WTC11 (cell line): Measurements from ENCODE around the gene MCL1. TPM values are rescaled to one million over a fixed set of nuclear protein-coding genes. Genes with fewer than 3 reads are reported as not detected.

Source experiments
- ATAC-seq: fragments of 200-7000 bp; cut with Tn5 transposase; 2 replicates; pipeline ENCODE4 v1.10.0; 2021; ENCODE audit warnings: mild to moderate bottlenecking, moderate library complexity
- CTCF ChIA-PET: fragments of 300-600 bp; sonication (Branson Sonifier 250); formaldehyde crosslinking; loops from one replicate; lab custom pipeline; 2021; ENCODE audit warnings: antibody characterized with exemption; lab: Charles Lee
- POLR2A ChIA-PET: fragments of 350-600 bp; sonication (Branson Sonifier 250); formaldehyde crosslinking; loops from one replicate; lab custom pipeline; 2021; ENCODE audit warnings: antibody characterized with exemption; lab: Charles Lee
- DNase-seq: peaks from one replicate; pipeline ENCODE4 v3.0.0; 2021; ENCODE audit warnings: low spot score
- H3K27ac Mint-ChIP-seq: 2 replicates; pipeline ENCODE4 v1.8.0; 2021; ENCODE audit warnings: mixed read lengths
- H3K27me3 Mint-ChIP-seq: 2 replicates; pipeline ENCODE4 v1.8.0; 2021; ENCODE audit warnings: low read depth, mild to moderate bottlenecking, moderate library complexity, mixed read lengths
- H3K36me3 Mint-ChIP-seq: 2 replicates; pipeline ENCODE4 v1.8.0; 2021; ENCODE audit warnings: mixed read lengths
- H3K4me1 Mint-ChIP-seq: 2 replicates; pipeline ENCODE4 v1.8.0; 2022; ENCODE audit warnings: mixed read lengths
- H3K4me3 Mint-ChIP-seq: 2 replicates; pipeline ENCODE4 v1.8.0; 2021; ENCODE audit warnings: mild to moderate bottlenecking, moderate library complexity, mixed read lengths
- H3K9me3 Mint-ChIP-seq: 2 replicates; pipeline ENCODE4 v1.8.0; 2021; ENCODE audit warnings: mixed read lengths
- ATF2 ChIP-seq: sonication (generic); formaldehyde crosslinking; IDR thresholded peaks from 2 replicates; pipeline ENCODE4 v1.8.1; 2022; ENCODE audit warnings: low read depth, missing genetic modification reagents, borderline replicate concordance
- ELF4 ChIP-seq: sonication (generic); formaldehyde crosslinking; IDR thresholded peaks from 2 replicates; pipeline ENCODE4 v1.8.1; 2022; ENCODE audit warnings: low read depth, mild to moderate bottlenecking, moderate library complexity, missing genetic modification reagents
- ESRRA ChIP-seq: sonication (generic); formaldehyde crosslinking; IDR thresholded peaks from 2 replicates; pipeline ENCODE4 v1.8.1; 2022; ENCODE audit warnings: mild to moderate bottlenecking, missing genetic modification reagents, borderline replicate concordance
- NFATC4 ChIP-seq: fragments of 250-450 bp; sonication (Bioruptor Pico); IDR thresholded peaks from 2 replicates; pipeline ENCODE4 v1.9.0; 2021; ENCODE audit warnings: mild to moderate bottlenecking
- NFYB ChIP-seq: sonication (generic); formaldehyde crosslinking; conservative IDR thresholded peaks from 2 replicates; pipeline ENCODE4 v1.8.0; 2022; ENCODE audit warnings: low read depth, missing genetic modification reagents
- NR2C2 ChIP-seq: sonication (generic); formaldehyde crosslinking; IDR thresholded peaks from 2 replicates; pipeline ENCODE4 v1.8.0; 2022; ENCODE audit warnings: mild to moderate bottlenecking, missing genetic modification reagents
- USF1 ChIP-seq: sonication (generic); formaldehyde crosslinking; IDR thresholded peaks from 2 replicates; pipeline ENCODE4 v1.8.0; 2022; ENCODE audit warnings: mild to moderate bottlenecking, missing genetic modification reagents
- ZNF317 ChIP-seq: sonication (generic); formaldehyde crosslinking; IDR thresholded peaks from 2 replicates; pipeline ENCODE4 v1.8.1; 2023; ENCODE audit warnings: low read depth, mild to moderate bottlenecking, moderate library complexity, missing genetic modification reagents, borderline replicate concordance
- ZNF396 ChIP-seq: fragments of 250-450 bp; sonication (Bioruptor Pico); IDR thresholded peaks from 2 replicates; pipeline ENCODE4 v1.8.0; 2021; ENCODE audit warnings: mild to moderate bottlenecking, moderate library complexity, borderline replicate concordance
- total RNA-seq: library from RNA; stranded (reverse); gene quantifications from 3 replicates; pipeline ENCODE4 v1.2.3, GENCODE V29; 2021
- TF ChIP-seq, protein P1 (sequence below): sonication (generic); formaldehyde crosslinking; IDR thresholded peaks from 2 replicates; pipeline ENCODE4 v1.8.0; 2022; ENCODE audit warnings: missing genetic modification reagents
- TF ChIP-seq, protein P2 (sequence below): sonication (generic); formaldehyde crosslinking; IDR thresholded peaks from 2 replicates; pipeline ENCODE4 v1.8.1; 2022; ENCODE audit warnings: missing genetic modification reagents, borderline replicate concordance
- TF ChIP-seq, protein P3 (sequence below): sonication (generic); formaldehyde crosslinking; IDR thresholded peaks from 2 replicates; pipeline ENCODE4 v1.8.0; 2023; ENCODE audit warnings: missing genetic modification reagents
- TF ChIP-seq, protein P4 (sequence below): fragments of 250-450 bp; sonication (Bioruptor Pico); IDR thresholded peaks from 2 replicates; pipeline ENCODE4 v1.8.0; 2021; ENCODE audit warnings: mild to moderate bottlenecking

The MCL1 gene
- total RNA-seq, 1 experiment from 2014 or later: 191 TPM

DNA sequence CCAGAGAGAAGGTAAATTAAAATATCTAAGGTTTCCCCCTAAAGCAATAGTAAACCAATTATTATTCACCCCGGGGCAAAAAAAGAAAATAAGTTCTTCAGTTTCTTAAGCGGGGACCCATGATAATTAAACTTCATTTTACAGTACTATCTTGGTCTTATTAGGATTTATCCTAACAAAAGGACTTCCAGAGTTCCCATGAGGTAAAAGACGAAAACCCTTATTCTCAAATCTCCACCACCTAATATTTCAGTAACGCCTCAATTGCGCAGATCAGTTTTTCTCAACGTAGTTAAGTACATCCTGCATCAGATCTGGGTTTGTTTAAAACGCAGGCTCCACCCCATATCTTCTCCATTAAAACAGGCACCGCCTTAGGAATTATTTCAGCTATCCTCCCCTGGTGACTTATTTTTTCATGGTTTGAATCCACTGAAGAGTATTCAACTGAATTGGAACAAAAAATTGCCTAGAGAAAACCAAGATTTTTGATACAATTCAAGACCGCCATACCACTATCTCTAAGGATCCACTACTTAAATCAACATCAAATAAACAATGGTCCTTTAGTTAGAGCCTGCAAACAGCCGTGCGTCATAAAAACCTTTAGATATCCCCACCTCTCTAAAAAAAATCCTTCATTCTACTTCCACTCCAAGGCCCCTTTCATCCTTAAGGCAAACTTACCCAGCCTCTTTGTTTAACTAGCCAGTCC, 1.7 kb downstream of the MCL1 start:
- Mint-ChIP-seq H3K4me3 (peak overlapping the region; percentile 92), H3K27ac (peak overlapping the region; percentile 97), H3K36me3 (peaks cover 61% of the 10 kb centered on the region), H3K9me3 (no peaks in the 10 kb centered on the region), H3K27me3 (no peaks in the 10 kb centered on the region; the same call in 1 of the 2 replicates), H3K4me1 (peaks cover 55% of the 10 kb centered on the region)
- ChIA-PET CTCF (interaction anchor here (1.2 to 2.6 kb wide), 3 partner anchors 16 to 44 kb away, joined by 3 to 59 read pairs (median 5); no protein-coding TSS in a partner anchor), POLR2A (interaction anchor here (1.2 to 9.4 kb wide), 7 partner anchors 9 to 51 kb away, joined by 3 to 188 read pairs (median 13); partner anchors contain the start of gene ENSA)
- no peak for ATAC-seq
- no peak for DNase-seq
- TF ChIP-seq ELF4 (CRISPR knock-in tag): no peak
- no peak for TF ChIP-seq ZNF317
- TF ChIP-seq, protein P1, sequence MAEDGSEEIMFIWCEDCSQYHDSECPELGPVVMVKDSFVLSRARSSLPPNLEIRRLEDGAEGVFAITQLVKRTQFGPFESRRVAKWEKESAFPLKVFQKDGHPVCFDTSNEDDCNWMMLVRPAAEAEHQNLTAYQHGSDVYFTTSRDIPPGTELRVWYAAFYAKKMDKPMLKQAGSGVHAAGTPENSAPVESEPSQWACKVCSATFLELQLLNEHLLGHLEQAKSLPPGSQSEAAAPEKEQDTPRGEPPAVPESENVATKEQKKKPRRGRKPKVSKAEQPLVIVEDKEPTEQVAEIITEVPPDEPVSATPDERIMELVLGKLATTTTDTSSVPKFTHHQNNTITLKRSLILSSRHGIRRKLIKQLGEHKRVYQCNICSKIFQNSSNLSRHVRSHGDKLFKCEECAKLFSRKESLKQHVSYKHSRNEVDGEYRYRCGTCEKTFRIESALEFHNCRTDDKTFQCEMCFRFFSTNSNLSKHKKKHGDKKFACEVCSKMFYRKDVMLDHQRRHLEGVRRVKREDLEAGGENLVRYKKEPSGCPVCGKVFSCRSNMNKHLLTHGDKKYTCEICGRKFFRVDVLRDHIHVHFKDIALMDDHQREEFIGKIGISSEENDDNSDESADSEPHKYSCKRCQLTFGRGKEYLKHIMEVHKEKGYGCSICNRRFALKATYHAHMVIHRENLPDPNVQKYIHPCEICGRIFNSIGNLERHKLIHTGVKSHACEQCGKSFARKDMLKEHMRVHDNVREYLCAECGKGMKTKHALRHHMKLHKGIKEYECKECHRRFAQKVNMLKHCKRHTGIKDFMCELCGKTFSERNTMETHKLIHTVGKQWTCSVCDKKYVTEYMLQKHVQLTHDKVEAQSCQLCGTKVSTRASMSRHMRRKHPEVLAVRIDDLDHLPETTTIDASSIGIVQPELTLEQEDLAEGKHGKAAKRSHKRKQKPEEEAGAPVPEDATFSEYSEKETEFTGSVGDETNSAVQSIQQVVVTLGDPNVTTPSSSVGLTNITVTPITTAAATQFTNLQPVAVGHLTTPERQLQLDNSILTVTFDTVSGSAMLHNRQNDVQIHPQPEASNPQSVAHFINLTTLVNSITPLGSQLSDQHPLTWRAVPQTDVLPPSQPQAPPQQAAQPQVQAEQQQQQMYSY: no peak
- TF ChIP-seq NR2C2 (CRISPR knock-in tag): no peak
- no peak for TF ChIP-seq NFATC4
- TF ChIP-seq, protein P2, sequence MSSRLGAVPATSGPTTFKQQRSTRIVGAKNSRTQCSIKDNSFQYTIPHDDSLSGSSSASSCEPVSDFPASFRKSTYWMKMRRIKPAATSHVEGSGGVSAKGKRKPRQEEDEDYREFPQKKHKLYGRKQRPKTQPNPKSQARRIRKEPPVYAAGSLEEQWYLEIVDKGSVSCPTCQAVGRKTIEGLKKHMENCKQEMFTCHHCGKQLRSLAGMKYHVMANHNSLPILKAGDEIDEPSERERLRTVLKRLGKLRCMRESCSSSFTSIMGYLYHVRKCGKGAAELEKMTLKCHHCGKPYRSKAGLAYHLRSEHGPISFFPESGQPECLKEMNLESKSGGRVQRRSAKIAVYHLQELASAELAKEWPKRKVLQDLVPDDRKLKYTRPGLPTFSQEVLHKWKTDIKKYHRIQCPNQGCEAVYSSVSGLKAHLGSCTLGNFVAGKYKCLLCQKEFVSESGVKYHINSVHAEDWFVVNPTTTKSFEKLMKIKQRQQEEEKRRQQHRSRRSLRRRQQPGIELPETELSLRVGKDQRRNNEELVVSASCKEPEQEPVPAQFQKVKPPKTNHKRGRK (CRISPR knock-in tag): no peak
- TF ChIP-seq, protein P3, sequence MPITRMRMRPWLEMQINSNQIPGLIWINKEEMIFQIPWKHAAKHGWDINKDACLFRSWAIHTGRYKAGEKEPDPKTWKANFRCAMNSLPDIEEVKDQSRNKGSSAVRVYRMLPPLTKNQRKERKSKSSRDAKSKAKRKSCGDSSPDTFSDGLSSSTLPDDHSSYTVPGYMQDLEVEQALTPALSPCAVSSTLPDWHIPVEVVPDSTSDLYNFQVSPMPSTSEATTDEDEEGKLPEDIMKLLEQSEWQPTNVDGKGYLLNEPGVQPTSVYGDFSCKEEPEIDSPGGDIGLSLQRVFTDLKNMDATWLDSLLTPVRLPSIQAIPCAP (CRISPR knock-in tag): no peak
- no peak for TF ChIP-seq ZNF396 (CRISPR knock-in tag)
- no peak for TF ChIP-seq NFYB
- TF ChIP-seq USF1: no peak
- no peak for TF ChIP-seq ESRRA (CRISPR knock-in tag)

DNA sequence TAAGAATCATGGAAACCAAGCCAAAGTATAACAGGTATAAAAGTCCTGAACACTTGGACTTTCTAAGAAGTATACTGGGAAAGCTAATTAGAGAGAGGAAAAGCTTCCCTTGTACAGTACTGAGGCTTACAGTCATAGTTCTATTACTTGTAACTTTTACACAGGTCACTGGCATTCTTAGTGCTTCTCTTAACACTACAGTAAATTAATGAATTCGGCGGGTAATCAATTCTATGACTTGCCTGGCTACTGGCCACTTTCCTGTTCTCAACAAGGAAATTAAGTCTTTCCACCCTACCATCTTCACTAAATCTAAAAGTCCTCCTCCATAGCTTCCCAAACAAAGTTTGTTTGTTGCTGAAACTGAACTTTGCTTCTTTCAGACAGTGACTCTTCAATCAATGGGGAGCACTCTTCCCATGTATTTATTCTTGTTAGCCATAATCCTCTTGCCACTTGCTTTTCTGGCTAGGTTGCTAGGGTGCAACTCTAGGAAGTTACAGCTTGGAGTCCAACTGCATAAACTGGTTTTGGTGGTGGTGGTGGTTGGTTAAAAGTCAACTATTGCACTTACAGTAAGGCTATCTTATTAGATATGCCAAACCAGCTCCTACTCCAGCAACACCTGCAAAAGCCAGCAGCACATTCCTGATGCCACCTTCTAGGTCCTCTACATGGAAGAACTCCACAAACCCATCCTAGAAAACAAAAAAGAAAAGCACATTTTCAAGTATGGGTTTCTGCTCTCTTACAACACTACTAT, 2.4 kb downstream of the MCL1 start:
- Mint-ChIP-seq H3K27me3 (no peaks in the 10 kb centered on the region; the same call in 1 of the 2 replicates), H3K4me3 (peak overlapping the region; percentile 92), H3K27ac (peak overlapping the region; percentile 97), H3K9me3 (no peaks in the 10 kb centered on the region), H3K36me3 (peaks cover 65% of the 10 kb centered on the region)
- ATAC-seq (no peak), DNase-seq (no peak)
- ChIA-PET CTCF (interaction anchor here (1.3 to 1.6 kb wide), 3 partner anchors 15 to 39 kb away, joined by 4 to 6 read pairs (median 5); no protein-coding TSS in a partner anchor), POLR2A (interaction anchor here (0.6 to 9.4 kb wide), 4 partner anchors 9 to 298 kb away, joined by 3 to 188 read pairs (median 8); no protein-coding TSS in a partner anchor)
- TF ChIP-seq ATF2 (CRISPR knock-in tag): no peak
- TF ChIP-seq, protein P4, sequence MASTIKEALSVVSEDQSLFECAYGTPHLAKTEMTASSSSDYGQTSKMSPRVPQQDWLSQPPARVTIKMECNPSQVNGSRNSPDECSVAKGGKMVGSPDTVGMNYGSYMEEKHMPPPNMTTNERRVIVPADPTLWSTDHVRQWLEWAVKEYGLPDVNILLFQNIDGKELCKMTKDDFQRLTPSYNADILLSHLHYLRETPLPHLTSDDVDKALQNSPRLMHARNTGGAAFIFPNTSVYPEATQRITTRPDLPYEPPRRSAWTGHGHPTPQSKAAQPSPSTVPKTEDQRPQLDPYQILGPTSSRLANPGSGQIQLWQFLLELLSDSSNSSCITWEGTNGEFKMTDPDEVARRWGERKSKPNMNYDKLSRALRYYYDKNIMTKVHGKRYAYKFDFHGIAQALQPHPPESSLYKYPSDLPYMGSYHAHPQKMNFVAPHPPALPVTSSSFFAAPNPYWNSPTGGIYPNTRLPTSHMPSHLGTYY (CRISPR knock-in tag): peak; percentile 40; the same call in 1 of the 2 replicates
- TF ChIP-seq, all 79 proteins: peak for 1
- peaks cover 59% of the 10 kb centered on the region for H3K4me1 Mint-ChIP-seq
